K562 (cell line): ENCODE measurements around the gene HOGA1. TPM values are rescaled to one million over a fixed set of nuclear protein-coding genes. Genes with fewer than 3 reads are reported as not detected.

Source experiments
- ATAC-seq: fragments of 200-7000 bp; cut with Tn5 transposase; 3 replicates; pipeline ENCODE4 v1.9.1; 2020; ENCODE audit warnings: moderate library complexity
- BruUV-seq: library from RNA; stranded (reverse); fragments of 400-500 nt; replicated peaks from 2 replicates; lab custom pipeline; 2021; lab: Mats Ljungman, UMichigan
- CTCF ChIA-PET: fragments of 300-600 bp; formaldehyde crosslinking; extraction: SDS; loops from one replicate; lab custom pipeline; 2021; ENCODE audit warnings: low intra/inter-chr PET ratio; lab: Yijun Ruan, JAX
- POLR2A ChIA-PET: fragments of 300-600, 350-650 bp; sonication (Branson Sonifier 250); formaldehyde crosslinking; extraction: SDS; loops from one replicate; lab custom pipeline; 2021; ENCODE audit warnings: antibody characterized with exemption, inconsistent platforms; lab: Yijun Ruan, JAX
- DNase-seq, 4 experiments: peaks; one replicate each; pipeline versions ENCODE4 v3.0.0 to v3.0.0-alpha.2; 2011 to 2018; ENCODE audit warnings: low spot score in 3 of 4, mixed read lengths in 3 of 4; ENCODE audit errors: extremely low read depth in 1 of 4
- FAIRE-seq: peaks from 2 replicates; lab custom pipeline; 2011; peaks lifted over from hg19 to GRCh38; lab: Jason Lieb, UNC
- H2AFZ ChIP-seq: 2 replicates; pipeline ENCODE4 v1.6.0; 2011; ENCODE audit warnings: low read depth, low read length, control low read depth, inconsistent platforms
- H3K27ac ChIP-seq: fragments of 200-600 bp; 3 replicates; pipeline ENCODE4 v1.8.0; 2011; ENCODE audit warnings: low read depth, mild to moderate bottlenecking, control low read depth, inconsistent platforms, low read length, moderate library complexity, mixed read lengths; ENCODE audit errors: extremely low read depth
- H3K27me3 ChIP-seq, 2 experiments: fragments of 300-600 bp in 1 of 2; 2 replicates in 1 of 2; 3 replicates in 1 of 2; pipeline versions ENCODE4 v1.6.0 to v1.8.0; 2011; ENCODE audit warnings: inconsistent platforms in 2 of 2, low read length in 2 of 2, mild to moderate bottlenecking in 1 of 2, mixed read lengths in 1 of 2, moderate library complexity in 1 of 2; ENCODE audit not compliant: control insufficient read depth in 2 of 2, insufficient read depth in 2 of 2
- H3K36me3 ChIP-seq: fragments of 300-600 bp; 3 replicates; pipeline ENCODE4 v1.8.0; 2011; ENCODE audit warnings: mild to moderate bottlenecking, low read length, inconsistent platforms; ENCODE audit not compliant: control insufficient read depth, insufficient read depth
- H3K4me1 ChIP-seq, 2 experiments: fragments of 200-600 bp in 1 of 2; replicated peaks in 1 of 2; 2 replicates in 1 of 2; 3 replicates in 1 of 2; pipeline versions ENCODE4 v1.5.1 to v1.8.0; 2011; ENCODE audit warnings: inconsistent platforms in 2 of 2, low read length in 2 of 2, mild to moderate bottlenecking in 1 of 2, mixed read lengths in 1 of 2, moderate library complexity in 1 of 2; ENCODE audit not compliant: control insufficient read depth in 2 of 2, insufficient read depth in 2 of 2
- H3K4me2 ChIP-seq: 2 replicates; pipeline ENCODE4 v1.6.1; 2011; ENCODE audit warnings: low read length, control low read depth, inconsistent platforms, mixed read lengths; ENCODE audit not compliant: insufficient read depth
- H3K4me3 ChIP-seq: fragments of 200-600 bp; sonication (generic), shearing (Covaris generic); 2 replicates; pipeline ENCODE4 v1.5.1; 2016; ENCODE audit warnings: control low read depth, inconsistent platforms
- H3K79me2 ChIP-seq: fragments of 200-600 bp; 3 replicates; pipeline ENCODE4 v1.8.0; 2011; ENCODE audit warnings: low read length, inconsistent platforms; ENCODE audit not compliant: control insufficient read depth, insufficient read depth
- H3K9ac ChIP-seq, 2 experiments: 2 replicates each; pipeline versions ENCODE4 v1.6.0 to v1.6.1; 2011; ENCODE audit warnings: low read depth in 2 of 2, low read length in 2 of 2, control low read depth in 1 of 2, inconsistent platforms in 1 of 2, mild to moderate bottlenecking in 1 of 2, mixed read lengths in 1 of 2; ENCODE audit not compliant: insufficient read depth in 1 of 2
- H3K9me1 ChIP-seq: one replicate; pipeline ENCODE4 v1.6.0; 2011; ENCODE audit warnings: inconsistent platforms, mild to moderate bottlenecking, low read length, moderate library complexity; ENCODE audit not compliant: control insufficient read depth, insufficient read depth
- H3K9me3 ChIP-seq: replicated peaks from 2 replicates; pipeline ENCODE4 v1.5.1; 2011; ENCODE audit warnings: low read depth, low read length, inconsistent platforms; ENCODE audit not compliant: control insufficient read depth, insufficient read depth
- H4K20me1 ChIP-seq: replicated peaks from 2 replicates; pipeline ENCODE4 v1.6.1; 2011; ENCODE audit warnings: low read length, inconsistent platforms, mixed read lengths; ENCODE audit not compliant: control insufficient read depth, insufficient read depth
- FOXO4 ChIP-seq: fragments of 450-650 bp; formaldehyde crosslinking; IDR thresholded peaks from 2 replicates; pipeline ENCODE4 v1.4.0; 2020; ENCODE audit warnings: mild to moderate bottlenecking, moderate library complexity
- KDM2B ChIP-seq: fragments of 250-450 bp; sonication (Bioruptor Pico); IDR thresholded peaks from 2 replicates; pipeline ENCODE4 v1.8.0; 2021; ENCODE audit warnings: mild to moderate bottlenecking, moderate library complexity
- MED1 ChIP-seq: sonication (generic); formaldehyde crosslinking; IDR thresholded peaks from 2 replicates; pipeline ENCODE4 v1.8.1; 2023; ENCODE audit warnings: missing genetic modification reagents, borderline replicate concordance
- MEF2A ChIP-seq: IDR thresholded peaks from 2 replicates; pipeline ENCODE4 v1.6.1; 2011; ENCODE audit warnings: low read depth, mild to moderate bottlenecking, low read length, moderate library complexity; ENCODE audit not compliant: control insufficient read depth
- MEIS2 ChIP-seq: fragments of 450-650 bp; IDR thresholded peaks from 2 replicates; pipeline ENCODE4 v1.6.1; 2014; ENCODE audit warnings: mild to moderate bottlenecking; ENCODE audit not compliant: partially characterized antibody
- NFE2 ChIP-seq: IDR thresholded peaks from 2 replicates; pipeline ENCODE4 v1.6.1; 2014; ENCODE audit warnings: antibody characterized with exemption, low read depth
- POLR2B ChIP-seq: fragments of 450-650 bp; IDR thresholded peaks from 2 replicates; pipeline ENCODE4 v1.6.1; 2018; ENCODE audit warnings: low read depth; ENCODE audit not compliant: partially characterized antibody
- SIX5 ChIP-seq, 2 experiments: IDR thresholded peaks; 2 replicates each; pipeline ENCODE4 v1.6.1; 2011; ENCODE audit warnings: low read length in 2 of 2, borderline replicate concordance in 1 of 2, low read depth in 1 of 2, mild to moderate bottlenecking in 1 of 2, moderate library complexity in 1 of 2; ENCODE audit not compliant: insufficient read depth in 1 of 2
- SMAD3 ChIP-seq: fragments of 450-650 bp; formaldehyde crosslinking; conservative IDR thresholded peaks from 2 replicates; pipeline ENCODE4 v1.4.0; 2020; ENCODE audit warnings: mild to moderate bottlenecking
- SMARCA4 ChIP-seq: fragments of 450-650 bp; IDR thresholded peaks from 2 replicates; pipeline ENCODE4 v1.6.1; 2016
- ZNF124 ChIP-seq: sonication (generic); formaldehyde crosslinking; IDR thresholded peaks from 2 replicates; pipeline ENCODE4 v1.8.1; 2022; ENCODE audit warnings: missing genetic modification reagents
- ZNF197 ChIP-seq: fragments of 200-800 bp; sonication (Bioruptor generic); IDR thresholded peaks from 2 replicates; pipeline ENCODE4 v1.6.1; 2016; ENCODE audit warnings: low read depth, missing genetic modification characterization, missing compliant biosample characterization
- ZNF239 ChIP-seq: fragments of 250-450 bp; sonication (Bioruptor Pico); IDR thresholded peaks from 2 replicates; pipeline ENCODE4 v1.4.0; 2020; ENCODE audit warnings: mild to moderate bottlenecking
- ZNF79 ChIP-seq: fragments of 250-450 bp; sonication (Bioruptor Pico); IDR thresholded peaks from 2 replicates; pipeline ENCODE4 v1.4.0; 2020; ENCODE audit warnings: low read depth, mild to moderate bottlenecking, moderate library complexity
- WGBS: fragments of 100-300 bp; shearing (Covaris generic); methylation state at CpG from one replicate; pipeline ENCODE4 v1.1.6; 2016; ENCODE audit warnings: low coverage, mixed read lengths; ENCODE audit not compliant: insufficient coverage; ENCODE audit errors: missing lambda C conversion rate; 5-methylcytosine and 5-hydroxymethylcytosine counted together
- in situ Hi-C: fragments of 300-500 bp; cut with MboI; formaldehyde crosslinking; loops from 4 replicates; pipeline ENCODE4 v1.15.0; 2018; ENCODE audit warnings: inconsistent platforms, mixed read lengths
- intact Hi-C: fragments of 100-400 bp; cut with micrococcal nuclease; formaldehyde crosslinking; loops from 2 replicates; pipeline ENCODE4 v1.14.2; 2022
- polyA plus RNA-seq, 8 experiments: library from polyadenylated mRNA; depleted of rRNA in 4 of 8; stranded (reverse) in 5 of 8; unstranded in 3 of 8; fragments of >200 nt; fragmentation: Nextera tagmentation in 2 of 8; fragmentation: Illumina TruSeq in 1 of 8; extraction: Ambion mirVana in 2 of 8; extraction: Trizol in 1 of 8; gene quantifications; 2 replicates each; pipeline versions ENCODE4 v1.2.1 to v1.2.3, GENCODE V29; 2011 to 2014; ENCODE audit warnings: inconsistent platforms in 1 of 8, missing spikeins in 1 of 8
- total RNA-seq, 7 experiments: library from RNA; depleted of rRNA in 6 of 7; stranded (reverse); fragments of >200 nt in 6 of 7; fragmentation: Illumina TruSeq in 2 of 7; extraction: Trizol in 2 of 7; gene quantifications; 2 replicates each; pipeline versions ENCODE4 v1.2.1 to v1.2.3, GENCODE V29; 2011 to 2021; ENCODE audit warnings: low replicate concordance in 1 of 7
- TF ChIP-seq, protein P1 (sequence below): fragments of 450-650 bp; formaldehyde crosslinking; IDR thresholded peaks from 2 replicates; pipeline ENCODE4 v1.4.0; 2020; ENCODE audit warnings: mild to moderate bottlenecking
- TF ChIP-seq, protein P2 (sequence below): sonication (generic); formaldehyde crosslinking; IDR thresholded peaks from 2 replicates; pipeline ENCODE4 v1.8.0; 2023; ENCODE audit warnings: missing genetic modification reagents, mild to moderate bottlenecking, borderline replicate concordance

Gene HOGA1
- total and polyA plus RNA-seq, 9 of the 15 experiments (the other 6 are each of a cell fraction or from before 2014, with no cell fraction given), result not detected

- POLR2A ChIA-PET, result interaction anchor here (0.5 to 1.1 kb wide), 2 partner anchors 17 to 97 kb away, joined by 3 to 4 read pairs; no protein-coding TSS in a partner anchor
- no peaks in the 10 kb centered on the region for H4K20me1 ChIP-seq
- TF ChIP-seq, protein P1, sequence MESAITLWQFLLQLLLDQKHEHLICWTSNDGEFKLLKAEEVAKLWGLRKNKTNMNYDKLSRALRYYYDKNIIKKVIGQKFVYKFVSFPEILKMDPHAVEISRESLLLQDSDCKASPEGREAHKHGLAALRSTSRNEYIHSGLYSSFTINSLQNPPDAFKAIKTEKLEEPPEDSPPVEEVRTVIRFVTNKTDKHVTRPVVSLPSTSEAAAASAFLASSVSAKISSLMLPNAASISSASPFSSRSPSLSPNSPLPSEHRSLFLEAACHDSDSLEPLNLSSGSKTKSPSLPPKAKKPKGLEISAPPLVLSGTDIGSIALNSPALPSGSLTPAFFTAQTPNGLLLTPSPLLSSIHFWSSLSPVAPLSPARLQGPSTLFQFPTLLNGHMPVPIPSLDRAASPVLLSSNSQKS (CRISPR knock-in tag), result no peak
- TF ChIP-seq SIX5 (IDR thresholded peaks at IDR 0.05; ENCODE audit: borderline replicate concordance in 1 of 2, insufficient read depth in 1 of 2, low read depth in 1 of 2, low read length in 2 of 2) (no peak), MEF2A (no peak), SMAD3 (peak; percentile 53; the same call in 1 of the 2 replicates), ZNF197 (CRISPR knock-in tag) (peak; percentile 44; the same call in 1 of the 2 replicates), KDM2B (CRISPR knock-in tag) (no peak), ZNF79 (CRISPR knock-in tag) (no peak), SMARCA4 (no peak), POLR2B (no peak), ZNF239 (CRISPR knock-in tag) (0 out of 2 replicates have a peak, but pooled peaks have one; percentile 24), ZNF124 (CRISPR knock-in tag) (no peak), MED1 (CRISPR knock-in tag) (no peak), NFE2 (peak; percentile 73), MEIS2 (no peak), FOXO4 (CRISPR knock-in tag) (no peak)
- TF ChIP-seq, protein P2, sequence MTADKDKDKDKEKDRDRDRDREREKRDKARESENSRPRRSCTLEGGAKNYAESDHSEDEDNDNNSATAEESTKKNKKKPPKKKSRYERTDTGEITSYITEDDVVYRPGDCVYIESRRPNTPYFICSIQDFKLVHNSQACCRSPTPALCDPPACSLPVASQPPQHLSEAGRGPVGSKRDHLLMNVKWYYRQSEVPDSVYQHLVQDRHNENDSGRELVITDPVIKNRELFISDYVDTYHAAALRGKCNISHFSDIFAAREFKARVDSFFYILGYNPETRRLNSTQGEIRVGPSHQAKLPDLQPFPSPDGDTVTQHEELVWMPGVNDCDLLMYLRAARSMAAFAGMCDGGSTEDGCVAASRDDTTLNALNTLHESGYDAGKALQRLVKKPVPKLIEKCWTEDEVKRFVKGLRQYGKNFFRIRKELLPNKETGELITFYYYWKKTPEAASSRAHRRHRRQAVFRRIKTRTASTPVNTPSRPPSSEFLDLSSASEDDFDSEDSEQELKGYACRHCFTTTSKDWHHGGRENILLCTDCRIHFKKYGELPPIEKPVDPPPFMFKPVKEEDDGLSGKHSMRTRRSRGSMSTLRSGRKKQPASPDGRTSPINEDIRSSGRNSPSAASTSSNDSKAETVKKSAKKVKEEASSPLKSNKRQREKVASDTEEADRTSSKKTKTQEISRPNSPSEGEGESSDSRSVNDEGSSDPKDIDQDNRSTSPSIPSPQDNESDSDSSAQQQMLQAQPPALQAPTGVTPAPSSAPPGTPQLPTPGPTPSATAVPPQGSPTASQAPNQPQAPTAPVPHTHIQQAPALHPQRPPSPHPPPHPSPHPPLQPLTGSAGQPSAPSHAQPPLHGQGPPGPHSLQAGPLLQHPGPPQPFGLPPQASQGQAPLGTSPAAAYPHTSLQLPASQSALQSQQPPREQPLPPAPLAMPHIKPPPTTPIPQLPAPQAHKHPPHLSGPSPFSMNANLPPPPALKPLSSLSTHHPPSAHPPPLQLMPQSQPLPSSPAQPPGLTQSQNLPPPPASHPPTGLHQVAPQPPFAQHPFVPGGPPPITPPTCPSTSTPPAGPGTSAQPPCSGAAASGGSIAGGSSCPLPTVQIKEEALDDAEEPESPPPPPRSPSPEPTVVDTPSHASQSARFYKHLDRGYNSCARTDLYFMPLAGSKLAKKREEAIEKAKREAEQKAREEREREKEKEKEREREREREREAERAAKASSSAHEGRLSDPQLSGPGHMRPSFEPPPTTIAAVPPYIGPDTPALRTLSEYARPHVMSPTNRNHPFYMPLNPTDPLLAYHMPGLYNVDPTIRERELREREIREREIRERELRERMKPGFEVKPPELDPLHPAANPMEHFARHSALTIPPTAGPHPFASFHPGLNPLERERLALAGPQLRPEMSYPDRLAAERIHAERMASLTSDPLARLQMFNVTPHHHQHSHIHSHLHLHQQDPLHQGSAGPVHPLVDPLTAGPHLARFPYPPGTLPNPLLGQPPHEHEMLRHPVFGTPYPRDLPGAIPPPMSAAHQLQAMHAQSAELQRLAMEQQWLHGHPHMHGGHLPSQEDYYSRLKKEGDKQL, result no peak
Measured at GRCh38 chr10:97627731-97628130, 43.5 kb downstream of the HOGA1 start.

More at GRCh38 chr10:97627731-97628130, 43.5 kb downstream of the HOGA1 start:
- peaks cover 12% of the 10 kb centered on the region in 2 experiments; a peak in 4 of 5 replicates for H3K4me1 ChIP-seq
- no peaks in the 10 kb centered on the region for H3K27me3 ChIP-seq
- no peak overlapping the region for H2AFZ ChIP-seq
- H3K4me2 ChIP-seq, result no peak overlapping the region
- FAIRE-seq, result peak; percentile 89
- CTCF ChIA-PET, result no interaction called here
- H3K36me3 ChIP-seq, result peaks cover 5% of the 10 kb centered on the region; the same call in 1 of the 3 replicates
- peak; percentile 32 to 75 (median 36) for DNase-seq
- no peaks in the 10 kb centered on the region for H3K9me1 ChIP-seq
- in situ Hi-C loops (no loop called here), intact Hi-C loops (no loop called here)
- H3K4me3 ChIP-seq, result no peak overlapping the region
- WGBS, result 0% methylated on average over 4 of the region's 4 CpGs
- peak; percentile 79 for ATAC-seq
- no peak overlapping the region for H3K9ac ChIP-seq
- no peaks in the 10 kb centered on the region for H3K9me3 ChIP-seq
- BruUV-seq, result no TSS peak
- H3K27ac ChIP-seq, result no peak overlapping the region
- H3K79me2 ChIP-seq, result peaks cover 24% of the 10 kb centered on the region
